Hepatocyte (in vitro differentiated cells): ENCODE measurements around the gene CSTF3.

Experiments used
- EZH2 ChIP-seq: fragments of 200-600 bp; sonication (generic); IDR thresholded peaks from 2 replicates; pipeline ENCODE4 v1.6.1; 2016; ENCODE audit warnings: antibody characterized with exemption, mild to moderate bottlenecking, borderline replicate concordance
- TF ChIP-seq, protein P1 (sequence below): fragments of 200-600 bp; sonication (generic); IDR thresholded peaks from 2 replicates; pipeline ENCODE4 v1.5.1; 2016; ENCODE audit warnings: antibody characterized with exemption, mild to moderate bottlenecking; ENCODE audit not compliant: poor library complexity

GRCh38 chr11:33182246-33182878 lies 21.1 kb upstream of the CSTF3 start:
- TF ChIP-seq, protein P1, sequence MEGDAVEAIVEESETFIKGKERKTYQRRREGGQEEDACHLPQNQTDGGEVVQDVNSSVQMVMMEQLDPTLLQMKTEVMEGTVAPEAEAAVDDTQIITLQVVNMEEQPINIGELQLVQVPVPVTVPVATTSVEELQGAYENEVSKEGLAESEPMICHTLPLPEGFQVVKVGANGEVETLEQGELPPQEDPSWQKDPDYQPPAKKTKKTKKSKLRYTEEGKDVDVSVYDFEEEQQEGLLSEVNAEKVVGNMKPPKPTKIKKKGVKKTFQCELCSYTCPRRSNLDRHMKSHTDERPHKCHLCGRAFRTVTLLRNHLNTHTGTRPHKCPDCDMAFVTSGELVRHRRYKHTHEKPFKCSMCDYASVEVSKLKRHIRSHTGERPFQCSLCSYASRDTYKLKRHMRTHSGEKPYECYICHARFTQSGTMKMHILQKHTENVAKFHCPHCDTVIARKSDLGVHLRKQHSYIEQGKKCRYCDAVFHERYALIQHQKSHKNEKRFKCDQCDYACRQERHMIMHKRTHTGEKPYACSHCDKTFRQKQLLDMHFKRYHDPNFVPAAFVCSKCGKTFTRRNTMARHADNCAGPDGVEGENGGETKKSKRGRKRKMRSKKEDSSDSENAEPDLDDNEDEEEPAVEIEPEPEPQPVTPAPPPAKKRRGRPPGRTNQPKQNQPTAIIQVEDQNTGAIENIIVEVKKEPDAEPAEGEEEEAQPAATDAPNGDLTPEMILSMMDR, result no peak
- no peak for TF ChIP-seq EZH2
